Measurements from ENCODE around the gene NUAK2. TPM values are rescaled to one million over a fixed set of nuclear protein-coding genes. Genes with fewer than 3 reads are reported as not detected.
"Not testable (repeated sequence)": the region's sequence is repeated elsewhere in the genome, so short reads cannot be mapped to it uniquely, and the experiment has no call there.

NUAK2 gene
- total RNA-seq, 1 experiment from 2014 or later = 3.9 TPM

GRCh38 chr1:205368478-205368877 lies 46.9 kb upstream of the NUAK2 start:
- intact Hi-C loops (cut with micrococcal nuclease; ENCODE audit: unreplicated experiment) = no loop called here
- no peaks in the 10 kb centered on the region for H3K9me2 ChIP-seq (ENCODE audit: insufficient read depth)
- no peak overlapping the region for H3K4me2 ChIP-seq
- H3K4me3 ChIP-seq = no peak overlapping the region
- H3K27me3 ChIP-seq (ENCODE audit: insufficient read depth, low read depth) = peaks cover 17% of the 10 kb centered on the region; the same call in 1 of the 2 replicates
- H3F3A ChIP-seq (ENCODE audit: insufficient read depth, low read depth) = no peaks in the 10 kb centered on the region
- no peak overlapping the region for H3K27ac ChIP-seq
- BruUV-seq (replicated peaks) = no TSS peak
- POLR2A ChIA-PET (ENCODE audit: unreplicated experiment) = no interaction called here
- CTCF ChIA-PET = interaction anchor here (0.6 kb wide), 1 partner anchor 325 kb away, joined by 3 read pairs; no protein-coding TSS in a partner anchor
- no peaks in the 10 kb centered on the region for H3K9me3 ChIP-seq (ENCODE audit: insufficient read depth, low read depth)
- H4K20me1 ChIP-seq (ENCODE audit: insufficient read depth) = no peaks in the 10 kb centered on the region
- 0 out of 2 replicates have a peak, but pooled peaks cover under 1% of the 10 kb centered on the region for H3K4me1 ChIP-seq (replicated peaks; ENCODE audit: insufficient read depth)
- H2AFZ ChIP-seq = no peak overlapping the region
- no peaks in the 10 kb centered on the region for H3K36me3 ChIP-seq (ENCODE audit: low read depth)
- H3K79me2 ChIP-seq (ENCODE audit: low read depth) = no peaks in the 10 kb centered on the region
- DNase-seq = no peak
- TF ChIP-seq EZH2 (IDR thresholded peaks at IDR 0.05; ENCODE audit: low read depth) = no peak

DNA sequence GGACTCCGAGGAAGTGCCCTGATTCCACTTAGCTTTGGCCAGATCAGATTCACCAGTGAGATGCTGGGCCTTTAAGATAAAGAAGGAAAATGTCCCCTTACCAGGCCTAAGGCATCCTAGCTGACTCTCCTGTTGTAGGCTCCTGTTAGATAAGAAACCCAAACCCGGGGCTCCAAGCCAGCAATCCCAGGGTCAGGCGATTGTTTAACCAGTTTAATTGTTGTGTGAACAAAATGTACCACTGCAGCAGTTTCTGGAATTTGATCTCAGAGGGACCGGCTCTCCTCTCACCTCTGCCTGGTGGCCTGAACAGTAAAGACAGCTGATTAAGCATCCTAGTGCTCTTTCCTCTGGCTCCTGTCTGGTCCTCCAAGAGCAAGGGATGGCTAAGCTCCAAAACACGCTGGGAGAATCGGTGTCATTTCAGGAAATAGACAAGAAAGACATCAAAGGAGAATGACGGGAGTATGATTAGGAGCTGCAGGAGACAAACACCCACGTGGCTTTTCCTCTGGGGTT lies 44.5 kb upstream of the NUAK2 start:
- H3K79me2 ChIP-seq (ENCODE audit: low read depth) = no peaks in the 10 kb centered on the region
- POLR2A ChIA-PET (ENCODE audit: unreplicated experiment) = no interaction called here
- DNase-seq = no peak
- H3K4me3 ChIP-seq = no peak overlapping the region
- no peak overlapping the region for H2AFZ ChIP-seq
- no peaks in the 10 kb centered on the region for H3K9me3 ChIP-seq (ENCODE audit: insufficient read depth, low read depth)
- H3K4me2 ChIP-seq = no peak overlapping the region
- CTCF ChIA-PET = interaction anchor here (1.4 kb wide), 1 partner anchor 12 kb away, joined by 5 read pairs; no protein-coding TSS in a partner anchor
- no peaks in the 10 kb centered on the region for H3K36me3 ChIP-seq (ENCODE audit: low read depth)
- no peaks in the 10 kb centered on the region for H3K9me2 ChIP-seq (ENCODE audit: insufficient read depth)
- peaks cover 36% of the 10 kb centered on the region for H3K27me3 ChIP-seq (ENCODE audit: insufficient read depth, low read depth)
- H3F3A ChIP-seq (ENCODE audit: insufficient read depth, low read depth) = no peaks in the 10 kb centered on the region
- TF ChIP-seq, protein P1, sequence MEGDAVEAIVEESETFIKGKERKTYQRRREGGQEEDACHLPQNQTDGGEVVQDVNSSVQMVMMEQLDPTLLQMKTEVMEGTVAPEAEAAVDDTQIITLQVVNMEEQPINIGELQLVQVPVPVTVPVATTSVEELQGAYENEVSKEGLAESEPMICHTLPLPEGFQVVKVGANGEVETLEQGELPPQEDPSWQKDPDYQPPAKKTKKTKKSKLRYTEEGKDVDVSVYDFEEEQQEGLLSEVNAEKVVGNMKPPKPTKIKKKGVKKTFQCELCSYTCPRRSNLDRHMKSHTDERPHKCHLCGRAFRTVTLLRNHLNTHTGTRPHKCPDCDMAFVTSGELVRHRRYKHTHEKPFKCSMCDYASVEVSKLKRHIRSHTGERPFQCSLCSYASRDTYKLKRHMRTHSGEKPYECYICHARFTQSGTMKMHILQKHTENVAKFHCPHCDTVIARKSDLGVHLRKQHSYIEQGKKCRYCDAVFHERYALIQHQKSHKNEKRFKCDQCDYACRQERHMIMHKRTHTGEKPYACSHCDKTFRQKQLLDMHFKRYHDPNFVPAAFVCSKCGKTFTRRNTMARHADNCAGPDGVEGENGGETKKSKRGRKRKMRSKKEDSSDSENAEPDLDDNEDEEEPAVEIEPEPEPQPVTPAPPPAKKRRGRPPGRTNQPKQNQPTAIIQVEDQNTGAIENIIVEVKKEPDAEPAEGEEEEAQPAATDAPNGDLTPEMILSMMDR (conservative IDR thresholded peaks at IDR 0.05) = no peak
- TF ChIP-seq EZH2 (IDR thresholded peaks at IDR 0.05; ENCODE audit: low read depth) = no peak
- no peaks in the 10 kb centered on the region for H4K20me1 ChIP-seq (ENCODE audit: insufficient read depth)
- intact Hi-C loops (cut with micrococcal nuclease; ENCODE audit: unreplicated experiment) = loop anchor here (1.0 kb wide), 1 partner anchor 10 kb away; no protein-coding TSS in a partner anchor
- no TSS peak for BruUV-seq (replicated peaks)
- no peak overlapping the region for H3K27ac ChIP-seq
- H3K4me1 ChIP-seq (replicated peaks; ENCODE audit: insufficient read depth) = no peaks in the 10 kb centered on the region

GRCh38 chr1:205365086-205365485 lies 43.5 kb upstream of the NUAK2 start:
- H3K36me3 ChIP-seq (ENCODE audit: low read depth); H3K4me2 ChIP-seq; BruUV-seq (replicated peaks); CTCF ChIA-PET; H2AFZ ChIP-seq; H3K4me3 ChIP-seq; H3K9me3 ChIP-seq (ENCODE audit: insufficient read depth, low read depth); DNase-seq; H3K79me2 ChIP-seq (ENCODE audit: low read depth); POLR2A ChIA-PET (ENCODE audit: unreplicated experiment); H4K20me1 ChIP-seq (ENCODE audit: insufficient read depth); H3K27ac ChIP-seq; intact Hi-C loops (cut with micrococcal nuclease; ENCODE audit: unreplicated experiment); H3K9me2 ChIP-seq (ENCODE audit: insufficient read depth); H3F3A ChIP-seq (ENCODE audit: insufficient read depth, low read depth); H3K4me1 ChIP-seq (replicated peaks; ENCODE audit: insufficient read depth): not testable (repeated sequence)
- H3K27me3 ChIP-seq (ENCODE audit: insufficient read depth, low read depth) = peaks cover 44% of the 10 kb centered on the region

DNA sequence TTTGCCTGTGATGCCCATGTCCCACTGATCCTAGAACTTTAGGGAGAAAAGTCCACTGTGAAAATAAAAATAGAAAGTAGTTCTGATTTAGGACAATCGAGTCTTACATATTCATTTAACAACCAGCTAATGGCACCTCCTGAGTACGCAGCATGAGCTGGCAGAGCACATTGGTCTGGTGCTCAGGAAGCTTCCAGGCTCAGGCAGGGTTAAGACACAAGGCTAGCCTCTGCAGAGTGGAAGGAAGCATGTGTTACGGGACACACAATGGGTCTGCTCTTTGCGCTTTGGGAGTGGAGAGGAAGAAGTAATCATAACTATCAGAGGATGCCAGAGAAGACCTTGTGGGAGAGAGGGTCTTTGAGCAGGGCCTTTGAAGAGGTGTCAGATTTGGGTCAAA lies 39.3 kb upstream of the NUAK2 start:
- H3K9me3 ChIP-seq (ENCODE audit: insufficient read depth, low read depth) = no peaks in the 10 kb centered on the region
- no peaks in the 10 kb centered on the region for H3F3A ChIP-seq (ENCODE audit: insufficient read depth, low read depth)
- TF ChIP-seq, protein P1 (conservative IDR thresholded peaks at IDR 0.05) = no peak
- TF ChIP-seq EZH2 (IDR thresholded peaks at IDR 0.05; ENCODE audit: low read depth) = no peak
- H3K9me2 ChIP-seq (ENCODE audit: insufficient read depth) = no peaks in the 10 kb centered on the region
- POLR2A ChIA-PET (ENCODE audit: unreplicated experiment) = no interaction called here
- intact Hi-C loops (cut with micrococcal nuclease; ENCODE audit: unreplicated experiment) = no loop called here
- BruUV-seq (replicated peaks) = no TSS peak
- H3K27ac ChIP-seq = no peak overlapping the region
- H3K4me3 ChIP-seq = no peak overlapping the region
- no peaks in the 10 kb centered on the region for H3K36me3 ChIP-seq (ENCODE audit: low read depth)
- no peaks in the 10 kb centered on the region for H3K4me1 ChIP-seq (replicated peaks; ENCODE audit: insufficient read depth)
- no peak for DNase-seq
- no peak overlapping the region for H2AFZ ChIP-seq
- no peaks in the 10 kb centered on the region for H4K20me1 ChIP-seq (ENCODE audit: insufficient read depth)
- H3K27me3 ChIP-seq (ENCODE audit: insufficient read depth, low read depth) = peaks cover 68% of the 10 kb centered on the region
- no peaks in the 10 kb centered on the region for H3K79me2 ChIP-seq (ENCODE audit: low read depth)
- CTCF ChIA-PET = no interaction called here
- no peak overlapping the region for H3K4me2 ChIP-seq

Data from PC-9 (cell line).